GM18505 (cell line): ENCODE data around the gene CEP192.

ENCODE experiments used
- ATAC-seq: cut with Tn5 transposase; IDR thresholded peaks from one replicate; pipeline ENCODE4 v1.9.1; 2021; ENCODE audit not compliant: unreplicated experiment
- POLR2A ChIP-seq: IDR thresholded peaks from 4 replicates; pipeline ENCODE4 v1.6.1; 2011; ENCODE audit warnings: borderline replicate concordance; ENCODE audit not compliant: insufficient read depth, insufficient read length; ENCODE audit errors: extremely low read depth

Gene CEP192

DNA sequence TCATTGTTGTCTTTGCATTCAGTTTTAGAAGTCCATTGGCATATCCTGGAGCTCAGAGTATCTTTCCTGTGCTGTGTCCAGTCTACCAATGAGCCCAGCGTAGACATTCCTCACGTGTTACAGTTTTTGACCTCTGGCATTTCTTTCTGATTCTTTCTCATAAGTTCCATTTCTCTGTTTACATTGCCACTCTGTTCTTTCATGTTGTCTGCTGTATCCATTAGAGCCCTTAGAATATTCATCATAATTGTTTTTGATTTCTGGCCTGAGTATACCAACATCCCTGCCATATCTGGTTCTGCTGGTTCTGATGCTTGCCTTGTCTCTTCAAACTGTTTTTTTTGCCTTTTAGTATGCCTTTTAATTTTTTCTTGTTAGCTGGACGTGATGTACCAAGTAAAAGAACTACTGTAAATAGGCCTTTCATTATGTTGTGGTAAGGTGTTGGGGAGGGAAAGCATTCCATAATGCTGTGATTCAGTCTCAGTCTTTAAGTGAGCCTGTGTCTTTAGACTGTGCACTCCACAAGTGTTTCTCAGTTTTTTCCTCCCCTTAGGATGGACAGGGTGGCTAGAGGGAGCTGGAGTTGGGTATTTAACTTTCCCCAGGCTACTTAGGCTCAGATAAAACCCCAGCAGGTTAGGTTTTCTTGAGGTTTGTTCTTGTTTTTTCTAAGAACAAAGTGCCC, 35.6 kb downstream of the CEP192 start:
- TF ChIP-seq POLR2A = no peak
- no peak for ATAC-seq

DNA sequence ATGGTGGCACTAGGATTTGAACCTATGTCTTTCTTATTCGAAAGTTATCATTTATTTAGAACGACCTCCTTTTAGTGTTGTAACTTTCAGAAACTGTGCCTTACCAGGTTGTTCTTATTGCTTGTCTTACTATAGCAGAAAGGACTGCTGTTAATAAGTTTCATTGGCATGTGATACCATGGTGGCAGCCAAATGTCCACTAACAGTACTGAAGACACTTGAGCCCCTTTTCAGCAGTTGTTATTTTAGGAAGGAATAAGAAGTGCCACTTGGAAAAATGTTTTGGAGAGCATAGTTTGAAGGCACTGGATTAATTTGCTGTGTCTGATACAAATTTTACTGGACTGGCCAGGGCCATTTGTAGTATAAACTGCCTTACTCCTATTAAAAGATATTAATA, 37.7 kb downstream of the CEP192 start:
- TF ChIP-seq POLR2A = no peak
- no peak for ATAC-seq

DNA sequence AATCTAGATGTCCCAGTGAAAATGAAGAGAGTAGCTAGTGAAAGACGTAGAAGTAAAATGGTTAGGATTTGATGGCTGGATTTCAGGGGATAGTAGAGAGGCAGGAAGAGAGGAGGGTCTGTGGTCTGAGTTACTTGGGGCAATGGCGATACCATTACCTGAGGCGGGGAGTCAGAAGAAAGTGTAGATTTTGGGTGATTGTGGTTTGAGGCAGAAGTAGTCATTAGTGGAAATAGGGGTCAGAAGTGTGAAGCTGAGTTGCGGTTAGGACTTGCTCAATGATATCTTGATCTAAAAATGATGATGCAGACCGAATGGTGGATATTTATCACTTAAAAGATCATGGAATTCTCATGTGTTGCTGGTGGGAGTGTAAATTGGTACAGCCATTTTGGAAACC, 41.0 kb downstream of the CEP192 start:
- no peak for TF ChIP-seq POLR2A
- no peak for ATAC-seq

DNA sequence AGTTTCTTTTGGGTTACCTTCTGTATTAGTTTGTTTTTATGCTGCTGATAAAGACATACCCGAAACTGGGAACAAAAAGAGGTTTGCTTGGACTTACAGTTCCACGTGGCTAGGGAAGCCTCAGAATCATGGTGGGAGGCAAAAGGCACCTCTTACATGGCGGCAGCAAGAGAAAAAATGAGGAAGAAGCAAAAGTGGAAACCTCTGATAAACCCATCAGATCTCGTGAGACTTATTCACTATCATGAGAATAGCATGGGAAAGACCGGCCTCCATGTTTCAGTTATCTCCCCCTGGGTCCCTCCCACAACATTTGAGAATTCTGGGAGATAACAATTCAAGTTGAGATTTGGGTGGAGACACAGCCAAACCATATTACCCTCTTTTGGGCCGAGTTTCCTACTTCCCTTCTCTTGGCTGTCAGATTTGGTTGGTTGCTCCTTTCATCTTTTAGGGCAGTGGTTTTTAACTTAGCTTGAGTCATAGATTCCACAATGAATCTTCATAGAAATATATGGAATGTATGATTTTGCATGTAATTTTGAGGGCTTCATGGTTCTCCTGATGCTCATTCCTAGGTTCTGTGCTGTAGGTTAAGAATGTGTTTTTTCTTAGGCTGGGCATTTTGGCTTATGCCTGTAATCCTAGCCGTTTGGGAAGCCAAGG, 44.2 kb downstream of the CEP192 start:
- no peak for TF ChIP-seq POLR2A
- no peak for ATAC-seq

DNA sequence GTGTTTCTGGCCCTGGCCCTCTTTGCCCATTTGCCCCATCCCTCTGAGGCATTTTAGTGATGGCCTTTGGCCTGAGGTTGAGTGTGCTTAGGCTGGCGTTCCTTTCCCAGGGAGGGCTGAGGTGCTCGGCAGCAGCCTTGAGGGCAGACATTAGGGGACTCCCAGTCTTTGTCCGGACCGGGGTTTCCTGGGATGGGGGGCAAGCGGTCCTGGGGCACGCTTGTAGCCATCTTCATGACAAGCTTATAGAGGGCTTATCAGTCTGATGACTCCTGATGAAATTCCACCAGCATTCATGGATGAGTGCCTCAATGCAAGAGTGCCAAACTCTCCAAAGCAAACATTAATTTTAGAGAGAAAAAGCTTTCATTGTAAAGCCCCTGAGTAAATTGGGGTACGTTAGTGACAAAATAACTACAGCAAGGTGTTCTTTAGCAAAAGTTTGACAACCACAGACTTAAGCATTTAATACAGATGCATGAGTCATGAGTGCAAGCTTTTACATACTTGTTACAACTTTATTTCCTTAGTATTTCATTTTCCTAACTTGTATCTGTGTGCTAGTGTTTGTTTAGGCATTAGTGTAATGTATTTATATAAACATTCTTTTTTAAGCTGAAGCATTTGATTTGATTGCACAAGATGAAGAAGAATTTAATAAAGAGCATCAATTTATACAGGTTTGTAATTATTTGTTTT, 45.6 kb downstream of the CEP192 start:
- TF ChIP-seq POLR2A = no peak
- no peak for ATAC-seq

DNA sequence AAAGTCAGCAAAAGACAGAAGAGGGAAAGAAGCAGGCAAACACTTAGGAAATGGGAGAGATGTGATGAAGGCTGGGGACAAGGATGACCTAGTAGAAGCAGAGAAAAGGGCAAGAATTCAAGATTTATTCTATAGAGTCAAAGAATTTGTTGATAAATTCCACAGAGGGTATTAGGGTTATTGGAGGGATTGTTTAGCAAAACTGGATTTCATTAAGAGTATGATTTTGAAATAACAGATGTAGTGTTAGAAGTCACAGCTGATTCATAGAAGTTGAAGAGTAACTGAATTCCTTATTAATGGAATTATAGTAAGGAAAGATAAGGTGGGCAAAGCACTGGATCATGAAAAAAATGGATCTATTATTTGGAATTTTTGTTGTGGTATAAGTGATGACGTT, 48.6 kb downstream of the CEP192 start:
- no peak for TF ChIP-seq POLR2A
- no peak for ATAC-seq

DNA sequence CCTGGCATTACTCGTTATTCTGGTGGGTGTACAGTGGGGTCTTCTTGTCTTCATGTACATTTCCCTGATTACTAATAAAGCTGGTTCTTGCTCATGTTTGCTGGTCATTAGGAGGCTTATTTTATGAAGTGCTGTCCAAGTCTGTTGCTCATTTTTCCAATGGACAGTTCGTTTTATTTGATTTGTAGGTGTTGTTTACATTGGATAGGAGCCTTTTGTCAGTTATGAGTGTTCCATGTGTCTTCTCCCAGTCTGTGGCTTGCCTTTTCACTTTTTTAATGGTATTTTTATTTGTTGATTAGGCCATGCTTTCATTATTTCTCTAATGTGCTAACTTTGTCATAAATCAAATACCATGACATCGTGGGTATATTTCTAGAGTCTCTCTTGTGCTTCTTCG, 51.9 kb downstream of the CEP192 start:
- no peak for TF ChIP-seq POLR2A
- no peak for ATAC-seq

DNA sequence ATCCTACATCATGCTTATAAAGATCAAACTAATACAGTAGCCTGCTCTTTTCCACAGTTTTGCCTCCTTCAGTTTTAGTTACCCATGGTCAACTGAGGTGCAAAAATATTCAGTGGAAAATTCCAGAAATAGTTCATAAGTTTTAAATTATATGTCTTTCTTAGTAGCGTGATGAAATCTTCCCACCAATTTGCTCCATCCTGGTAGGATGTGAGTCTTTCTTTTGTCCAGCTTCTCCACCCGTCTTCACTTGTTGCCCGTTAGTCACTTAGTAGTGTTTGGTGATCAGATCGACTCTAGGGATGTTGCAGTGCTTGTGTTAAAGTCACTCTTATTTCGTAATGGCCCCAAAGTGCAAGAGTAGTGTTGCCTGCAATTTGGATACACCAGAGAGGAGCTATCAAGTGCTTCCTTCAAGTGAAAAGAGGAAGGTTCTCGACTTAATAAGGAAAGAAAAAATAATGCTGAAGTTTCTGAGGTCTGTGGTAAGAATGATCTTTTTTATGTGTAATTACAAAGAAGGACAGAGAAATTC, 57.0 kb downstream of the CEP192 start:
- TF ChIP-seq POLR2A = no peak
- no peak for ATAC-seq

DNA sequence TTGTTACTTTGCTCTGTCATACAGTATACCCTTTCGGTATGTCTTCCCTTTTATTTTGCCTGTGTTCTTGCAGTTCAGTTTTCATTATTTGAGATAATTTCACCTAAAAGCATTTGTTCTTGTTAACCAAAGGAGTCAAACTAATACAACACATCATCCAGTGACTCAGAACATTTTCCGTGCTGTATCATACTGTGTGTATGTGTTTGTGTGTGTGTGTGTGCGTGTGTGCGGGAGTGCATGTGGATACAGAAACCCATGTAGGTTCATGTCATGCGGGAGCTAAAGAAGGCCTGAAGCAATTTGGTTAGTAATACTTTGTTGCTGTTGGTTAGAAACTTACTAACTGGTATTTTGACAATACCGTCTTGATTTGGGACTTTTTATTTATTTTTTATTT, 60.0 kb downstream of the CEP192 start:
- no peak for ATAC-seq
- no peak for TF ChIP-seq POLR2A

DNA sequence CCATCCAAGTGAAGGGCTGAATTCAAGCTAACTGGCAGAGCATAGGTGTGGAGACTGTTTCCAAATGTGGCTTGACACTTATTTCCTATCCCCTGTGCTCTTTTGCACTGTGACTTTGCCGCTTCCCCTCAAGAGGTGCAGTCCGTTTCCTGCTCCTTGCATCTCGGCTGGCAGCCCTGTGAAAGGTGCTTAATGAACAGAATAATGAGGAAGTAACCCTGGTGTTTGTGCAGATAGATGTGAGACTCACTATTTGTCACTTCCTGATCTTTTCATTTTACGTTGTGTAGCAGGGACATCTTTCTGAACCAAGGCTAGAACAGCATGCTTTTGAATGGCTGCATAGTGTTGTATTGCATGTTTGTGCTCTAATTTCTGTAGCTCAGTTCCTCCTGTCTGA, 60.8 kb downstream of the CEP192 start:
- peak; percentile 77 for ATAC-seq
- no peak for TF ChIP-seq POLR2A

DNA sequence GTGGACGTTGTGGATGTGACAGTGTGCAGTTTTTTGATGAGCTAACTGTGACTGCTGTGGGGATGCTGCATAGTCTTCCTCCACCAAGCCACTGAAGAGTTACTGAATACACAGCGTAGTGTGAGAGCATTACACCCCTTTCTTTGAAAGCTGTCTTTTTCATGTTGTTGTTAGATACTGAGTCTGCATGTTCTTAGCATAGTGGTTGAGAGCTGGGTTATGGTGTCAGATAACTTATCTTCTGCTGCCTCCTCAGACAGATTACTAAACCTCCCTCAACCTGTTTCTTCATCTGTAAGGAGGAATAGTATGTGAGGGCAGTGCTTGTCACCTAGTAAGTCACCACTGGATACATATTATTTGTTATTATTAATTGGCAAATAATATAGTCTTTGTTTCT, 63.2 kb downstream of the CEP192 start:
- no peak for ATAC-seq

DNA sequence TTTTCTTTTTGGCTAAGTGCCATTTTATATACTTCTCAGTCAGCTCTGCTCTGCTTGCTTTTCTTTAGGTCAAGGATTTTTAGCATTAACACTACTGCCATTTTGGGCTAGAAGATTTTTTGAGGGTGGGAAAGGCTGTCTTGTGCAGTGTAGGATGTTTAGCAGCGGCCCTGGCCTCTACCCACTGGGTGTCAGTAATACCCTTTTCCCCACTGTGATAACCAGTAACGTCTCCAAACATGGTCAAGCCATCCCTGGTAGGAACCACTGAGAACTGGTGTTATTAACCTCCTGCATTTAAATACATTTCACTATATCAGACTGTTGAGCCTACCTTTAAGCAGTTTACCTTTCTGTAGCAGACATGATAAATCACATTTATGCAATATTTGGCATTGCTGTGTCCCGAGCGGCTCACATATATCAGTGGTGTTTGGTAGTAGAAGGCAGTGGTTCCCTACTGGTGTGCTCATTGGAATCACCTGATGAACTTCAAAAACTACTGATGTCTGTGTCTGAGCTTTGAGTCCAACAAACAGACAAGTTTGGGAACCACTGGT, 70.5 kb downstream of the CEP192 start:
- no peak for ATAC-seq
- TF ChIP-seq POLR2A = no peak

More for the DNA sequence above, 63.2 kb downstream of the CEP192 start:
- TF ChIP-seq POLR2A = no peak

DNA sequence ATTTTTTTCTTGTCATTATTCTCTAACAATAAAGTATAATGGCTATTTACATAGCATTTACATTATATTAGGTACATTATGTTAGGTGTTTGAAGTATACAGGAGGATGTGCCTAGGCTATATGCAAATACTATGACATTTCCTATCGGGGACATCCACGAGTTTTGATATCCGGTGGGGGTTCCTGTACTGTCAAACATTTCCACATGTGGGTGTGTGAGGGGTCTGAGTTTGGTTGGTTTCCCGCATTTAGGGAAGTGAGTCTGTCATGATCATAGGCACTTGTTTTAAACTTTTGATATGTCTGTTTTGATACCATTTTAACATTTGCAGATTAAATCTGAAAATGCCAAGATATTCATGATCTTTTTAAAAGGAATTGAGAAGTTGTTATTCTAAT, 76.0 kb downstream of the CEP192 start:
- TF ChIP-seq POLR2A = no peak

More for the DNA sequence above, 76.0 kb downstream of the CEP192 start:
- peak; percentile 50 for ATAC-seq
